Dermis microvascular lymphatic vessel endothelial cell (primary cell): ENCODE measurements around the gene ECM2. TPM values are rescaled to one million over a fixed set of nuclear protein-coding genes. Genes with fewer than 3 reads are reported as not detected.

Experiments
- DNase-seq, 2 donors: peaks; one replicate each; pipeline versions ENCODE4 v3.0.0 to v3.0.0-alpha.2; 2010; ENCODE audit warnings: low read depth in 2 of 2
- total RNA-seq: library from RNA; depleted of rRNA; stranded (reverse); fragments of >200 nt; gene quantifications from 2 replicates; pipeline ENCODE4 v1.2.1, GENCODE V29; 2014

ECM2 gene
- total RNA-seq, 1 donor from 2014 or later: not detected

- peak; percentile 51 to 60 for DNase-seq
Measured at GRCh38 chr9:92501671-92502393, 34.0 kb downstream of the ECM2 start.

DNA sequence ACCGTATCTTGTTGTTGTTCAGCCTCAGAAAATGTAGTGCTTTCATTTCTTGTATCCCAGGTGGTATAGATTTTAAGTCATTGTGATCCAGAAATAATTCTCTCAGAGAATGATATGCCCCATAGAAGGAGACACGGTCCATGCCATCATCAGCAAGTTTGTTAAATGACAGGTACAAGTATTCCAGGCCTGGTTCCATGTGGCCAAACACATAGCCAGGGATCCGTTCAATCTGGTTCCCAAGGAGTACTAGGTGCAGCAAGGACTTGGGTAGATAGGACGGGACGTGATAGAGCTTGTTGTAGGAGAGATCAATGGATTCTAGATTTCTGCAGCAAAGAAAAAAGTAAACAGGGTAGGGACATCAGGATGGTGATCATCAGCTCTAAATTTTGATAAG, 35.1 kb downstream of the ECM2 start:
- no peak for DNase-seq

DNA sequence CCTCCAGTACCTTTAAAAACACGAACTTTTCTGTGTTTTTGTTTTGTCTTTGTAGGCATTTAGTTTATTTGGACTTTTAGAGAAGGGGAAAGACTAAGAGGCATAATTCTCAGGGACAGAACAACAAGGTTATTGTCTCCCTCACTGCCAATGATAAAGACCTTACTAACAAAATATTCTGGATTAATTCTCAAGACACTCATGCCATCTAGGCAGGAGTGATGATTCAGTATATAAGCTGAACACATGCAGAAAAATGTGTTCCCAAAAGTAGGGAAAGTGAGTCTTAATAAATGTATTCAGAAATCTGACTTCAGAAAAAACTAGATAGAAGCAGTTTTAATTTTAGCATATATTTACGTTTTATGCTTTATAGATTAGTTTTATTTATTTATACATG, 36.1 kb downstream of the ECM2 start:
- no peak for DNase-seq

DNA sequence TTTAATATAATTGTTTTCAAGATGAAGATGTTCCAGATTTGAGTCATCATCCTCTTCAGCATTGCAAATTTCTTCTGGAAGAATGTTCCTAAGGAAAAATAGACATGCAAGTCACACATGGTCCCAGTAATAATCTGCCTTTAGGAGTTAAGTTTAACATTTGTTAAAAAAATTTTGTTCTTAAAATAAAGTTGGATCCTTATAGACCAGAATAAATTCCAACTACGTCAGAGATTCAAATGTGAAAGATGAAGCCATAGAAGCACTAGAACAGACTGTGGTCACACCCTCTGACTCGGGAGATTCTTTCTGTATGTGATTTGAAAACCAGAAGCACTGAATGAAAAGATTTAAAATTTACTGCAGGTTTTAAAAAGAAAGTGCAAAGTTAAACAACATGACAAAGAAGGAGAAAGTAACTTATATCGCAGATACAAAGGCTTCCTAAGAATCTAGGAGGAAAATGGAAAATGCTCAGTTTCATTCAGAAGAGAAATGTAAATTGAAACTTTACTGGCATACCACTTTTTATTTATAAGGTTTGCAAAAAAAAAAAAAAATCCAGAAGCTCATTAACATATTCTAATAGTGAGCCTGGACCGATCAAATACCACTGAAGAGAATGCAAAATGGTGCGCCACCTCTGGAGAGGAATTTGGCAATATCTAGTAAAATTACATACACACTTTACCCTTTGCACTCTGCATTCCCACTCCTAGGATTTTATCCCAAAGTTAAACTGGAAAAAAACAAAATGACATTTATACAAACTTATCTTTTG, 39.2 kb downstream of the ECM2 start:
- DNase-seq: no peak

DNA sequence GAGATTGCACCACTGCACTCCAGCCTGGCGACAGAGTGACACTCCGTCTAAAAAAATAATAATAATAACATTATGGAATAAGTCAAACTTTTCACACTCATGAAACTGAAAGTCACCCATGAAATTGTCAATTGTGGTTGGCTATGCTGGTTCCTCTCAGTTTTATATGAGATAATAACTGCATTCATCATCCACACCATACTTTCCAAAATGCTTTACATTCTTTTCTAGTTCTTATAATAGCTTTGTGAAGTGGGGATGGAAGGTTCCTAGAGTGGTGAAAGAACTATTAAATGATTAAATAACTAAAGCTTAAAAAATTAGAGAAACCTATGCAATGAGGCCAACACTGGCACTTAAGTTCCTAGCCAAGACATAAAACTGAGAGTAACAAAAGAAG, 40.9 kb downstream of the ECM2 start:
- DNase-seq: no peak

GRCh38 chr9:92493749-92494387, 41.9 kb downstream of the ECM2 start:
- DNase-seq: no peak

GRCh38 chr9:92492781-92493401, 42.9 kb downstream of the ECM2 start:
- no peak for DNase-seq

GRCh38 chr9:92488681-92489550, 46.9 kb downstream of the ECM2 start:
- DNase-seq: no peak

- DNase-seq: peak; percentile 30 to 32
Measured at GRCh38 chr9:92486371-92486770, 49.4 kb downstream of the ECM2 start.

GRCh38 chr9:92484563-92484962, 51.2 kb downstream of the ECM2 start:
- no peak for DNase-seq

DNA sequence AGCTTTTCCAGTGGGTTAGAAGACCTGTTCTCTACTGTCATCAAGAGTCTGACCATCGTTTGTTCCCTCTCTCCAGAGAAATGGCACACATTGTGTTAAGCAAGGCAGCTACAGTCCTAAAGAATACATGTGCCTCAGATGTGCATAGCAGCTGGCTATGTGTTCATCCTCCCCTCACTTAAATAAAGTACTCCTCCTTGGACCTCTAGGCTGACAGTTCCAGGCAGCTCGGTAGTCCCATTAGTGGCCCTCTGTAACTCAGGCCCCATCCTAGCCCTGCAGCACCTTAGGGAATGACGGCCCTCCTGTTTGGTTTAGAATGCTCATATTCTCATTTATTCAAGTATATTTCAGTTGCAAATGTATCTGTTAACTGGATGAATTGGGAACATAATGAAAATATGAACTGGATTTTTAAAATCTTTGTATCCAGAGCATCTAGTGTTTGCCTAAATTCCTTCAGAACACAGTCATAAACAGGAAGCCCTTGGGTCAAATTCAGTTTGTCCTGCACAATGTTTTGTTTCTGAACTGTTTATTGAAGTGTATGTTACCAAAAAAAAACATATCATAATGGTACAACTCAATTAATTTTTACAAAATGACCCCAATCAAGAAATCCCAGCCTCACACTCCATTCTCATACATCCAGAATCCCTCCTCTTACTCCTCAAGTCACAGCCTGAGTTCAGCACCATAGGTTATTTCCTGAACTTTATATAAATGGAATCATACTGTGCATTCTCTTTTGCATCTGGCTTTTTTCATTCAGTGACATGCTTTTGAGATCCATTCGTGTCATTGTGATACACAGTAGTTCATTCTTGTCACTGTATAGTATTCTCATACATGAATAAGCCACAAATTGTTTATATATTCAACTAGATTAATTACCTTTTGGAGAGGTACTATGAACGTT, 51.9 kb downstream of the ECM2 start:
- peak in 1 of 2 donors; percentile 34 for DNase-seq

DNA sequence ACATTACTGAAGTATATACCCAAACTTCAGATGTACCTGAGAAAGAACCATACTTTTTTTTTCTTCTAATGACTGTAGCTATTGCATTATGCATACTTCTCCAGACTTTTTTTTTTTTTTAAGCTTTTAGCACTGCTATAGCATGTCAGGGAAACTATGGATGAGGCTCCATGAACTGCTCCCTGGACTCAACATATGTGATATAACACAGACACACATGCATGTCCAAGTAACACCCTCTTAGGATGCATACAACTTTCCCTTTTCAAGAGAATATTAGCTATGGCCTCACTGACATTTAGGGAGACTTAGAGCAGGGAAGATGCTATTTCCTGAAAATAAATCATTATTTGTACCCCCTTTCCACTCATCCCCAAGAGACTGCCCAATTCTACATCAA, 53.0 kb downstream of the ECM2 start:
- no peak for DNase-seq

DNA sequence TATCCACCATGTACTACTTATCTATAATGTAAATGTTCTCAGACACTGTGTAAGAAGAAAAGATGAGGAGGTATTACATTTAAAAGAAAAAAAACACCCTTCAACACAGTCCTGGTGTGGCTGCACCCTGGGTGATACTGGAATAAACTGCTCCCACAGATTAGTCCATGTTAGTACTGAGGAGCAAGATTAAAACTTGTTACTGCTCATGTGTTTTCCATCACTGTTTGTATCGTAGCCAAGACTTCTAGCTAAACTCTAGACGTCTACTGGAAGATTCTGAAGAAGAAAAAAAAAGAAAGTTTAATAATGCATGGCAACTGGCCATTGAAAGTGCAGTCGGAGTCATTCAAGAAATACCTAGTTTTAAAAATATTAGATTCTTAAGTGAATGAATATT, 53.5 kb downstream of the ECM2 start, which contains the start of gene ASPN:
Gene ASPN, minus strand, starts transcription at position 178 of the 400 bp plus-strand sequence.
- no peak for DNase-seq

DNA sequence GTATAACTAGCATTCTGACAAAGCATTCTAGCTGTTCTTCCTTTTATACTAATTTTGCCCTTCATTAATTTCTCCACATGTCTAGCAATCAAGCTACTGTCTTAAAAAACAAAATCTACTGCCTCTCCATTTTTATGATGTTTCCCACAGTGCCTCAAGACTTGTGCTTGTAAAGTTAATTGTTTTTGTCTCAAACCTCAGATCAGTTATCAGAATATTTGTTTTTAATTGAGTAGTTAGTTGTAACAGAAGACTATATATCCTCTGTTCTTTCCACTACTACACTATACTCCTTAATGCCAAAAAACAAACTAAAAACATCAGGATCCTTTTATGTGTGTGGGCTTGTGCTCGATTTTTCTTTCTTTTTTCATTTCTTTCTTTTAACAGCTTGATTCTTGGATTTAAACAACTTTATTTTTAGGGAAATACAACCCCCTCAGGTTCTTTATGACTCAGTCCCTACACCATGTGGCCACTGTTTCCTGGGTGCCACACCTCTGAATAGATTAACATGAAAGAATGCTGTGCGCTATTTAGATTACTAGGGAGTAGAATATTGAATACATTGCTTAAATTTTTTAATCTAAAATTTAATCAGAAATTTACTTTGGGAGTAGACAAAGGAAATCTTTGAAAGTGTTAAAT, 54.7 kb downstream of the ECM2 start:
- DNase-seq: no peak

- DNase-seq: peak in 1 of 2 donors; percentile 62
Measured at GRCh38 chr9:92480291-92480771, 55.5 kb downstream of the ECM2 start.

DNA sequence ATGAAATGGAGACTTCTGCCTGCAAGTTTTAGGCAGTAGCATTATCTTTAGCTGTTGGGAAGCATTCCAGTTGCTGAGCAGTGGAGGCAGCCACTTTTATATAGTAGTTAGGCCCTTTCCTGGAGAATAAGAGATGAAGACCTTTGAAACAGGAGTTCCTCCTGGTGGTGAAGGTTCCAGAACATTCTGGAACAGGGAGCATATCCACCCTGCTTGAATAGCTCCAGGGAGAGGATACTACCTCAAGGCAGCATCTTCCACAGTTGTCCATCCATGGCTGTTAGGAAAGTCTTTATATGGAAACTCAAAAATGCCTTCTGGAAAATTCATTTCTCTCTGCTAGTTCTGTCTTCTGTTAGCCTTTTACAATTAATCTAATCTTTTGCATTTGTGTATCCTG, 56.4 kb downstream of the ECM2 start:
- DNase-seq: no peak

DNA sequence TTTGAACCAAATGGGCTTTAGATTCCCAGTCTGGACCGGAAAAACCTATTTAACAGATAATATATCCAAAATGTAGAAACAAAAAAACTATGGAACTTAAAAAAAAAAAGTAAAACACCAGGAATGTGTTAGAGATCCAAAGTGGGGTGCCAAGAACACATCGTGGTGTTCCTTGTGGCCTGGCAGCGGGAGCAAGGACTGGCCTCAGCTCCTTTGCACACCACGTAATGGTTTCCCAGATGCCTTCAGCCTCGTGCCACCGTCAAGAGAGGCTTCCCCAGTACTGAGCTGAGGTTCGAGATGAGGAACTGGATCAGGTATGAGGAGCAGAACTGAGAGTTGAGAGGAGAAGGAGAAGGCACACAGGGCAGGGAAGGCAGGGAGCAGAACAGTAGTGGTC, 57.0 kb downstream of the ECM2 start:
- no peak for DNase-seq

DNA sequence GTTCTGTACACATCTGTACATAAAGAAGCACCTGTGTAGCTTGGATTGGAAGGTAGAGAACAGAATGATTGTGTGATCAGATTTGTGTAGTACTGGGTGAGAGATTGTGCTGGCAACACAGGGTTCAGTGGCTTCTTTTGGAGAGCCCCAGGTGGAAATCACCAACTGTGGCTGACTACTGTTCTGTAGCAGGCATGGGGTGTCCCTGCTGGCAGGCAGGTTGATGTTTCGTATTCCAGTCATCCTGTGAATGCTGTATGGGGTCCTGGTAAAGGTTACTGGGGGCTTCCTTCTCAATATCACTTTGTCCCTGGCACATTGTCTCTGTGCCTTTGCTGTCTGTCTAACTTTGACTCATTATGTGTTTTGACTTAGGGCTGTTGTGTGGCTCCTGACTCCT, 58.8 kb downstream of the ECM2 start:
- DNase-seq: no peak

GRCh38 chr9:92474587-92474986, 61.2 kb downstream of the ECM2 start:
- DNase-seq: no peak
